Transverse colon (tissue), 4 donors: Measurements from ENCODE around the gene NFYC. TPM values are rescaled to one million over a fixed set of nuclear protein-coding genes. Genes with fewer than 3 reads are reported as not detected.
"Not testable (repeated sequence)": the region's sequence is repeated elsewhere in the genome, so short reads cannot be mapped to it uniquely, and the experiment has no call there.

Experiments used
- DNase-seq: peaks from one replicate; pipeline ENCODE4 v3.0.0-alpha.2; 2019
- H3K27ac ChIP-seq, 4 donors: fragments of 200-600 bp; sonication (generic); 2 replicates each; pipeline ENCODE4 v1.5.1; 2016 to 2018; ENCODE audit warnings: inconsistent platforms in 4 of 4
- H3K27me3 ChIP-seq: fragments of 200-600 bp; sonication (generic); 2 replicates; pipeline ENCODE4 v1.5.1; 2017; ENCODE audit warnings: inconsistent platforms
- H3K36me3 ChIP-seq, 4 donors: fragments of 200-600 bp; sonication (generic); 2 replicates each; pipeline ENCODE4 v1.5.1; 2017 to 2019; ENCODE audit warnings: inconsistent platforms in 4 of 4
- H3K4me1 ChIP-seq, 4 donors: fragments of 200-600 bp; sonication (generic); 2 replicates each; pipeline ENCODE4 v1.5.1; 2017 to 2020; ENCODE audit warnings: inconsistent platforms in 4 of 4
- H3K4me3 ChIP-seq, 4 donors: fragments of 200-600 bp; sonication (generic); 1 replicate in 1 of 4; 2 replicates in 3 of 4; pipeline versions ENCODE4 v1.5.1 to v1.6.1; 2017 to 2019; ENCODE audit warnings: inconsistent platforms in 4 of 4
- H3K9me3 ChIP-seq, 2 donors: fragments of 200-600 bp; sonication (generic); 2 replicates each; pipeline ENCODE4 v1.5.1; 2017 to 2019; ENCODE audit warnings: inconsistent platforms in 2 of 2
- CTCF ChIP-seq, 5 experiments: fragments of 200-600 bp in 3 of 5; fragments of 450-650 bp in 2 of 5; sonication (generic) in 3 of 5; IDR thresholded peaks; 1 replicate in 2 of 5; 2 replicates in 3 of 5; pipeline ENCODE4 v1.5.1; 2016 to 2017; ENCODE audit warnings: antibody characterized with exemption in 5 of 5, inconsistent platforms in 3 of 5, mild to moderate bottlenecking in 2 of 5, moderate library complexity in 1 of 5
- EP300 ChIP-seq: sonication (generic); formaldehyde crosslinking; IDR thresholded peaks from one replicate; pipeline ENCODE4 v1.6.1; 2017; ENCODE audit warnings: antibody characterized with exemption, low read depth
- POLR2A ChIP-seq: fragments of 450-650 bp; IDR thresholded peaks from one replicate; pipeline ENCODE4 v1.6.1; 2016; ENCODE audit warnings: antibody characterized with exemption, mild to moderate bottlenecking, moderate library complexity
- POLR2AphosphoS5 ChIP-seq, 3 donors: sonication (generic); formaldehyde crosslinking; IDR thresholded peaks; one replicate each; pipeline ENCODE4 v1.6.1; 2016; ENCODE audit warnings: antibody characterized with exemption in 3 of 3
- WGBS, 2 donors: methylation state at CpG; one replicate each; pipeline ENCODE4 v1.1.5; 2018; ENCODE audit warnings: low coverage in 1 of 2; 5-methylcytosine and 5-hydroxymethylcytosine counted together
- in situ Hi-C, 4 donors: fragments of 200-750 bp; cut with MboI; loops; one replicate each; pipeline versions ENCODE4 v1.15.0 to v1.15.1; 2017; ENCODE audit warnings: low sequenced_read_pairs in 3 of 4, low pct_ligation_motif_present in 1 of 4, low pct_unique_long_range_greater_than_20kb in 1 of 4
- intact Hi-C: fragments of 100-400 bp; cut with DNase I; formaldehyde crosslinking; loops from one replicate; pipeline ENCODE4 v1.15.1; 2023; ENCODE audit warnings: low total_unique reads
- total RNA-seq, 4 donors: library from RNA; depleted of rRNA; stranded (reverse); fragments of >200 nt; gene quantifications; one replicate each; pipeline ENCODE4 v1.1.0, GENCODE V29; 2016

The NFYC gene
- total RNA-seq, 4 donors from 2014 or later: 34.4 to 101 (median 76.4) TPM

GRCh38 chr1:40722622-40723021 lies 31.1 kb downstream of the NFYC start:
- Histone ChIP-seq H3K4me3 (no peak overlapping the region), H3K27ac (peak overlapping the region; percentile 19 to 63 (median 28)), H3K4me1 (peaks cover 6 to 60% (median 20%) of the 10 kb centered on the region in 4 donors), H3K27me3 (no peaks in the 10 kb centered on the region), H3K36me3 (no peaks in the 10 kb centered on the region), H3K9me3 (no peaks in the 10 kb centered on the region)
- in situ Hi-C loops: no loop called here
- intact Hi-C loops: no loop called here
- DNase-seq: no peak
- WGBS, 2 donors: 69 to 71% methylated on average over 3 of the region's 3 CpGs
- TF ChIP-seq POLR2A: no peak
- no peak for TF ChIP-seq CTCF (IDR thresholded peaks at IDR 0.05)
- no peak for TF ChIP-seq EP300
- no peak for TF ChIP-seq POLR2AphosphoS5 (IDR thresholded peaks at IDR 0.05)

DNA sequence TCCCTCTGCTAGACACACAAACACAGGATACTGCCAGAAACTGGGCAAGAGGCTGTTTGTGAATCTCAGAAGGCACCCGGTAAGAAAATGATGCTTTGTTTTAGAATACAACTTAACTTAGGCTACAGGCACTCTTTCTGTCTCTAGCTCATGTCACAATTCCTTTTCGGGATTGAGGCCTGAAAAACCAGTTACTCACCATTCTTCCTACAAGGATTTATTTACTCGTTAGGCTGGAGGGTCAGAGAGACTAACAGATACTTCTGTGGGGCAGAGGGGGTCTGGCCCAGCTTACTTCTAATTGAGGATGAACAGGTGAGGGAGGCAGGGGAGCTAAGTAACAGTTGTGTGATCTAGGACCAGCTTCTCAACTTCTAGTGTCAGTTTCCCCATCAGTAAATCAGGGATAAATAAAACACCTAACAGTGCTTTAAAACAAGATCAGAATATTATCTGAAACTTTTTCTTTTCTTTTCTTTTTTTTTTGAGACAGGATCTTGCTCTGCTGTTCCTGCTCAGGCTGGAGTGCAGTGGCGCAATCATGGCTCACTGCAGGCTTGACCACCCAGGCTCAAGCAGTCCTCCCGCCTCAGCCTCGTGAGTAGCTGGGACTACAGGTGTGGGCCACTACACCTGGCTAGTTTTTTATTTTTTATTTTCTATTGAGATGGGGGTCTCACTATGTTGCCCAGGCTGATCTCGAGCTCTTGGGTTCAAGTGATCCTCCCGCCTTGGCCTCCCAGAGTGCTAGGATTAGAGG lies 31.9 kb downstream of the NFYC start:
- no peak for DNase-seq
- Histone ChIP-seq H3K4me3 (no peak overlapping the region), H3K27ac (peak overlapping the region; percentile 13 to 63 (median 28)), H3K9me3 (no peaks in the 10 kb centered on the region), H3K36me3 (no peaks in the 10 kb centered on the region), H3K4me1 (peaks cover 3 to 52% (median 20%) of the 10 kb centered on the region in 4 donors), H3K27me3 (no peaks in the 10 kb centered on the region)
- in situ Hi-C loops (no loop called here), intact Hi-C loops (no loop called here)
- no peak for TF ChIP-seq CTCF (IDR thresholded peaks at IDR 0.05)
- no peak for TF ChIP-seq EP300
- no peak for TF ChIP-seq POLR2AphosphoS5 (IDR thresholded peaks at IDR 0.05)
- TF ChIP-seq POLR2A: no peak
- 84 to 89% methylated on average over 8 of the region's 8 CpGs for WGBS, 2 donors

DNA sequence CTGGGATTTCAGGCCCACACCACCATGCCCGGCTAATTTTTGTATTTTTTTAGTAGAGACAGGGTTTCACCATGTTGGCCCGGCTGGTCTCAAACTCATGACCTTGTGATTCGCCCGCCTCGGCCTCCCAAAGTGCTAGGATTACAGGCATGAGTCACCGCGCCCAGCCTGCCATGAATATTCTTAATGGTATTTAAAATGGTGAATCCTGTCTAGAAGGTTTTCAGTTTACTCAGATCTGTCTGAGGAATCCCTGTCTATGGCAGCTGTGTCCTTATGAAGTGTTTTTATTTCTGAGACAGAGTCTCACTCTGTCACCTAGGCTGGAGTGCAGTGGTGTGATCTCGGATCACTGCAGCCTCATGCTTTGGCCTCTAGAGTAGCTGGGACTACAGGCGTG lies 36.2 kb downstream of the NFYC start:
- peaks cover 1 to 49% (median 24%) of the 10 kb centered on the region in 4 donors for H3K4me1 ChIP-seq
- WGBS, 2 donors: 91 to 92% methylated on average over 7 to 9 of the region's 9 CpGs
- H3K27me3 ChIP-seq, H3K9me3 ChIP-seq, H3K36me3 ChIP-seq, in situ Hi-C loops, H3K27ac ChIP-seq, intact Hi-C loops, H3K4me3 ChIP-seq, DNase-seq: not testable (repeated sequence)

DNA sequence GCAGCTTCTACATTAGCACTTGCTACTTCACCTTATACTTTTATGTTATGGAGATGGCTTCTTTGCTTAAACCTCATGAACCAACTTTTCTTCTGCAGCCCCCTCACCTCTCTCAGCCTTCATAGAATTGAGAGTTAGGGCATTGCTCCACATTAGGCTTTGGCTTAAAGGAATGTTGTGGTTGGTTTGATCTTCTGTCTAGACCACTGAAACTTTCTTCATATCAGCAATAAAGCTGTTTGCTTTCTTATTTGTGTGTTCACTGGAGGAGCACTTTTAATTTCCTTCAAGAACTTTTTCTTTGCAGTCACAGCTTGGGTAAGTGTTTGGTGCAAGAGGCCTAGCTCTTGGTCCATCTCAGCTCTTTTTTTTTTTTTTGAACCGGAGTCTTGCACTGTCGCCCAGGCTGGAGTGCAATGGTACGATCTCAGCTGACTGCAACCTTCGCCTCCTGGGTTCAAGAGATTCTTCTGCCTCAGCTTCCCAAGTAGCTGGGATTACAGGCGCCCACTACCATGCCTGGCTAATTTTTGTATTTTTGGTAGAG lies 37.9 kb downstream of the NFYC start:
- in situ Hi-C loops: not testable (repeated sequence)

GRCh38 chr1:40732756-40733301 lies 41.3 kb downstream of the NFYC start:
- TF ChIP-seq POLR2AphosphoS5 (IDR thresholded peaks at IDR 0.05) (no peak), POLR2A (no peak), EP300 (no peak), CTCF (IDR thresholded peaks at IDR 0.05) (no peak)
- DNase-seq: no peak
- Histone ChIP-seq H3K36me3 (no peaks in the 10 kb centered on the region), H3K4me3 (no peak overlapping the region), H3K4me1 (peaks cover 2 to 49% (median 17%) of the 10 kb centered on the region in 4 donors), H3K27me3 (no peaks in the 10 kb centered on the region), H3K27ac (no peak overlapping the region), H3K9me3 (no peaks in the 10 kb centered on the region)
- intact Hi-C loops (no loop called here), in situ Hi-C loops (no loop called here)
- 80 to 100% methylated on average over 1 to 2 of the region's 2 CpGs for WGBS, 2 donors

More for the DNA sequence above, 37.9 kb downstream of the NFYC start:
- WGBS, 2 donors: 99 to 100% methylated on average over 1 to 5 of the region's 5 CpGs
- H3K9me3 ChIP-seq, intact Hi-C loops, H3K27ac ChIP-seq, H3K36me3 ChIP-seq, H3K4me3 ChIP-seq, H3K27me3 ChIP-seq, DNase-seq: not testable (repeated sequence)
- H3K4me1 ChIP-seq: peaks cover 2 to 42% (median 20%) of the 10 kb centered on the region in 4 donors
